Stimulated activated CD4-positive, alpha-beta T cell treated with anti-CD3 and anti-CD28 coated beads, Interleukin-2, amount 100 ng/mL, for 4 hours (primary cell): ENCODE data around the gene ZFP37.
A peak's percentile ranks its signal among the peaks of the same experiment; 100 is the strongest.
"Not testable (repeated sequence)": the region's sequence is repeated elsewhere in the genome, so short reads cannot be mapped to it uniquely, and the experiment has no call there.

Source experiments
- DNase-seq: peaks from one replicate; pipeline ENCODE4 v3.0.0-alpha.2; 2020; ENCODE audit warnings: low read depth

Gene ZFP37

DNA sequence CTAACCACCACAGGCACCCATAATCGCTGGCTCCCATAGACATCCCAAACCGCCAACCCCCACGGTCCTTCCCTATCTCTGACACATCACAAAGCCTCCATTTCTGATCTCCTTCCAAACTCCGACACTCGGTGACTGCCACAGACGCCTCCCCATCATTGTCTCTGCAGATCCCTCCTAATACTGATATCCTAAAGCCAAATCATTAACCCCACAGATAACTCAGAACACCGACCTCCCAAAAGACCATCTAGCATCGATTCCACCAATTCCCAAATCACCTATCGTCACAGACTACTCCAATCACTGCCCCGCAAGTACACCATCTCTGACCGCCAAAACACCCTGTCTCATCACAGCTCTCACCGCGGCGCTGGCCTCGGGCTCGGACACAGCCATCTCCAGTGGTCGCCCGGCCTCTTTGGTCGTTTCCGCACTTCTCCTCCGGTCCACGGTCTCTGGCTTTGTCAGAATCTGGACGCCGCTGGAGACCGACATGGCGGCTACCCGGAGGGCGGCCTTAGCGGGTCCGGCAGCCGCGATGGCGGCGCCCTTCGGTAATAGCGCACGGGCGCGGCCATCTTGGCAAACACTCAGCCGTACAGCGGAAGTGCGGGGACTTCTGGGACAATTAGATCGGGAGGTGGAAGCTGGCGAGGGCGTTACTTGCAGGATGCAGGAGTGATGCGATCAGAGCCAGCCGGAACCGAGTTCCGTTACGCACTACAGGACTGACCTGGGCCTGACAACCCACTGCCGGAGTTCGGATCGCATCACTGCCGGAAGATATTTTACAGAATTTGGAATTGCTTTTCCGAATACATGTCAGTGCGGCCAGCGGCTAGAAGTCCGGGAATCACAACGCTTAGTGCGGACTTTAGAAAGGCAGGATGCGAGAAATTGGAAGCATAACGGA, at the start of gene ZFP37:
TSS of gene ZFP37 (minus strand) at position 534 of the 916 bp plus-strand sequence. CDS start at position 498, 36 bp downstream.
- DNase-seq = peak; percentile 57

DNA sequence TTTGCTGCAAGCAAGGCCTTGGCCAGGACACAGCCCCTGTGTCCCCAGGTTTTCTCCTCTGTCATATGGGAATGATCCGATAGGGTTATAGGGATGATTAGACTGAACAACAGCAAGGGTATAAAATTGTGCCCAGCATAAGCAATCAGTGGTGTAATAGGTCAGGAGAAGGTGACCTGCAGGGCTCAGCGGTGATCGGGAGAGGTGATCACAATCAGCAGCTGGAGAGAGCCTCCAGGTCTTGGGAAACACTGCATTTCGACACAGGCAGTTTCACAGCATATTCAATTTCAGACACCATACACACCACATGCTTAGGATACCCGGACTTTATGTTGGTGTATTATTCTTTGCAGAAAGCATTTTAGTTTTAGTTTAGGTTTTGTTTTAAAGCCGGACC, 48.8 kb upstream of the ZFP37 start:
- not testable (repeated sequence) for DNase-seq

DNA sequence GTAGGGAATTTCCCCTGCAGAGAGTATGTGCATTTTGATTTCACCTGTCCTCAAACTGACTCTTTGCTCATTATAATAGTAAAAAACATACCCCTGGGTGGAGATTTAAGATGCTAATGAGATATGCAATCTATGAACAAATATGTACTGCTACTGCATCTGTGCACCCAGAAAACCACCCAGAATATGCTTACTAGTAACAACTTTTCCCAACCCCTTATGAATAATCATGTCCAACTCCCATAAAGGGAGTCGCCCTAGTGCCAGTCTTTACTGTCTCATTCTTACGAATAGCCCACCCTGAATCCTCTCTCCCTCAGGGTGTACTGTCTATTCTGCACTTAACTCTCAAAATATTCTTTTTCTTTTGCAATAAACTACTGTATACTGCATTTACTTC, 39.0 kb upstream of the ZFP37 start:
- no peak for DNase-seq

DNA sequence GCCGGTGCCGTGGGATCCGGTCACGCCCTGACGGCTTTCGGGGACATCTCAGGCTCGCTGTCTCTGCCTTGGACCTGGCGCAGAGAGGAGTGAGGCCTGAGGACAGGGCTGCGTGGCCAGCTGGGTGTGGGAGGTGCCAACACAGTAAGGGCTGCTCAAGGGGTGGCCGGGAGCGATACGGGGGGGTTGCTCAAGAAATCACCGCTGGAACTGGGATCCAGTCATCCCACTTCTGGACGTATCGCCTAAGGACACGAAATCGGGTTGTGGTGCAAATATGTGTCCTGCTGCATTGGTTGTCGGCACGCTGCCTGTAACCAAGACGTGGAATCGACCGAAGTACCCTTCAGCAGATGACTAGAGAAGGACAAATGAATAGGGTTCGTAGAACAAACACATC, 33.4 kb upstream of the ZFP37 start:
- DNase-seq = not testable (repeated sequence)

DNA sequence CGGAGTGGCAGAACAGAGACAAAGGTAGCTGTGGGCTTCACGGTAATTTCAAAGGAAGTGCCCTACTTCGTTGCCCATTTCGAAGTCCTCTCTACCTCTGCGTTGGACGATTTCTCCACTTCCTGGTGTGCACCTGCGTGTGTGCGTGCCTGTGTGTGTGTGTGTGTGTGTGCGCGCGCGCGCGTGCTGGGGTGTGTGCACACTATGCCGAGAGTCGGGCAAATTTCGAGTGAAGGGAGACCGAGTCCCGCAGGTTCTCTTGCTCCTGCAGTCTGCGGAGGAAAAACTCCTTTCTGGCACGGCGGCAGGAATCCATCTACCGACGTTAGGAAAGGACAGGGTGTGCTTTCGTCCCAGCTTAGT, 32.6 kb upstream of the ZFP37 start:
- not testable (repeated sequence) for DNase-seq

DNA sequence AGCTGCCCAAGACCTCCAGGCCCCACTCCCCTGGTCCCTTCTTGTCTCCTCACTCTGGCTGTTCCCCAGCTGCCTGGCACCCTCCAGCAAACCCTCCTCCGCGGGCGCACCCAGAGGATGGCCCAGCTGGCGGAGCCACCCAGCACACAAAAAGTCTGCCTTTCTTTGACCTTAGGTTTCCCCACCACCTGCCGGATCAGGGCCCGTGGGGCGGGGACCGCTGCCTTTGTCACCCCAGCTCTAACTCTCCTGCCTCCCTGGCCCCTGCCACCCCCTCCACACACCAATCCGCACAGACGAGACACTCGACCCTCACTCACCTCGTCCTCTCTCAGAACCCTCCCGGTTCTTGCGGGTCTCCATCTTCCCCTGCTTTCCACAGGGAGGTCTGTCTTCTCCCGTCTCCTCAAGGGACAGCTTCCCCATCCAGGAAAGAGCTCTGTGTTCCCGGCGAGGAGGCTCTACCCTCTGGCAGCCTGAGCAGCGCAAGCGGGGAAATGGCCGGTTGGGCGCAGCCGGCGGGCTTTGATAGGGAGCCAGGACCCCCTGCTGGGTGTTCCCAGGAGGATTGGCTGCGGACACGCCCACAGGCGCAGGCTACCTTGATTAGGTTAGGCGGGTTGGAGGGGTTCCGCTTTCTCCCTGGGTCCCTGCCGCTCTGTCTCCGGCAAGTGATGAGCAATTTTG, 32.1 kb upstream of the ZFP37 start:
- not testable (repeated sequence) for DNase-seq

DNA sequence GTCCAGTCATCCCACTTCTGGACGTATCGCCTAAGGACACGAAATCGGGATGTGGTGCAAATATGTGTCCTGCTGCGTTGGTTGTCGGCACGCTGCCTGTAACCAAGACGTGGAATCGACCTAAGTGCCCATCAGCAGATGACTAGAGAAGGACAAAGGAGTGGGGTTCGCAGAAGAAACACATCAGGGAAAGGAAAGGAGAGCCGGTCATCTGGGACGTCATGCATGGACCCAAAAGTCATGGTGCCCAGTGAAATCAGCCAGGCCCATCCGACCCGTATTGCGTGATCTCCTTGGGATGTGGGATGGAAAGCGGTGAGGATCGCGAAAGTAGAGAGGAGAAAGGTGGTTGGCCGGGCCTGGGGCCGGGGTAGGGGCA, 6.4 kb upstream of the ZFP37 start:
- DNase-seq = not testable (repeated sequence)

DNA sequence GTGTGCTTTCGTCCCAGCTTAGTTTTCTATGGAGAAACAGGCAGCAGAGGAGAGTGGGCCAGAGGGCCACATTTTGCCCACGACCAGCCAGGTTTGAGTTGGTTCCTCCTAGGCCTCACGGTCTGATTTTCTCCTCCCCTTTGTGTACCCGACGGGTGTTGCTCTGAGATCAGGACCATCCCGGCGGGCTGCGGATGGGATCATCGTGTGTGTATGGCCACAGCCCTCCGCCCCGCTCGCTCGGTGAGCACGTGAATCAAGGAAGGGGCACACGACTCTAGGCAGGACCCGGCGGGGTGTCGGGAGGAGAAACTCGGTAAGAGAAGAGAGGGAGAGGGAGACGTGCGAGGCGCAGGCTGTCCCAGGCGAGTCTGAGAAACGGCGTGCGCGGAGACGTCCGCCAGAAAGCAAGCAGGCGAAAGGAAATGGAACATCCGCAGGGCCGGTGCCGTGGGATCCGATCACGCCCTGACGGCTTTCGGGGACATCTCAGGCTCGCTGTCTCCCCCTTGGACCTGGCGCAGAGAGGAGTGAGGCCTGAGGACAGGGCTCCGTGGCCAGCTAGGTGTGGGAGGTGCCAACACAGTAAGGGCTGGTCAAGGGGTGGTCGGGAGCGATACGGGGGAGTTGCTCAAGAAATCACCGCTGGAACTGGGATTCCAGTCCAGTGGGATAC, 5.9 kb upstream of the ZFP37 start:
- DNase-seq = not testable (repeated sequence)

DNA sequence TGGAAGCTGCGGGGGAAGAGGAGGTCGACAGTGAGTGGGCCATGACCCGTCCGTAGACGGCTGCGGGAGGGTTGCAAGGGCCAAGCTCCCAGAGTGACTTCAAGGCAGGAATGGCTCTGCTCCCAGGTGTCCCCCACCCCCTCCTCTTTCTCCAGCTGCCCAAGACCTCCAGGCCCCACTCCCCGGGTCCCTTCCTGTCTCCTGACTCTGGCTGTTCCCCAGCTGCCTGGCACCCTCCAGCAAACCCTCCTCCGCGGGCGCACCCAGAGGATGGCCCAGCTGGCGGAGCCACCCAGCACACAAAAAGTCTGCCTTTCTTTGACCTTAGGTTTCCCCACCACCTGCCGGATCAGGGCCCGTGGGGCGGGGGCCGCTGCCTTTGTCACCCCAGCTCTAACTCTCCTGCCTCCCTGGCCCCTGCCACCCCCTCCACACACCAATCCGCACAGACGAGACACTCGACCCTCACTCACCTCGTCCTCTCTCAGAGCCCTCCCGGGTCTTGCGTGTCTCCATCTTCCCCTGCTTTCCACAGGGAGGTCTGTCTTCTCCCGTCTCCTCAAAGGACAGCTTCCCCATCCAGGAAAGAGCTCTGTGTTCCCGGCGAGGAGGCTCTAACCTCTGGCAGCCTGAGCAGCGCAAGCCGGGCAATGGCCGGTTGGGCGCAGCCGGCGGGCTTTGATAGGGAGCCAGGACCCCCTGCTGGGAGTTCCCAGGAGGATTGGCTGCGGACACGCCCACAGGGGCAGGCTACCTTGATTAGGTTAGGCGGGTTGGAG, 4.7 kb upstream of the ZFP37 start:
- not testable (repeated sequence) for DNase-seq

DNA sequence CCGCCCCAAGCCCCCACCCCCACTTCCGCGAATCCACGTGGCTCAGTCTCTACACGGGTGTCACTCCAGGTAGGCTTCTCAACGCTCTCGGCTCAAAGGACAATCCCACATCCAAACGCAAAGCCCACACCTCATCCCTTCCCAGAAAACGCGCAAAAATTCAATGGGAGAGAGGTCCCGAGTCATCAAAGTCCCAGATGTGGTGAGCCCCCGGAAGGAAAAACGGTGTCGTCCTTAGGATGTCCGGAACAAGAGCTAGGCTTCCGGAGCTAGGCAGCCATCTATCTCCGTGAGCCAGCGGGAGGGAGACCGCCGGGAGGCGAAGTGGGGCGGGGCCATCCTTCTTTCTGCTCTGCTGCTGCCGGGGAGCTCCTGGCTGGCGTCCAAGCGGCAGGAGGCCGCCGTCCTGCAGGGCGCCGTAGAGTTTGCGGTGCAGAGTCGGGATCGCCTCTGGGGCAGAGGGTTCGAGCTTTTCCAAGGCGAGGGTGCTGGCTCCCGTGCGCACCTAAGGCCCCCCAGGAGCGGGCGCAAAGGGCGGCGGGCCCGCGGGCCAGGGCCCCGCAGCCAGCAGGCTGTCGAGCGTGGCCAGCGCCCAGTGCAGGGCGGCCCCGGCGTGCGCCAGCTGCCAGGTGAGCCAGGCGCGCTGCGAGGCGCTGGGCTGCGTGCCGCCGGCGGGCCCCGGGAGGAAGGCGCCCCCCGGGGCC, 3.2 kb upstream of the ZFP37 start:
- peak; percentile 21 for DNase-seq

DNA sequence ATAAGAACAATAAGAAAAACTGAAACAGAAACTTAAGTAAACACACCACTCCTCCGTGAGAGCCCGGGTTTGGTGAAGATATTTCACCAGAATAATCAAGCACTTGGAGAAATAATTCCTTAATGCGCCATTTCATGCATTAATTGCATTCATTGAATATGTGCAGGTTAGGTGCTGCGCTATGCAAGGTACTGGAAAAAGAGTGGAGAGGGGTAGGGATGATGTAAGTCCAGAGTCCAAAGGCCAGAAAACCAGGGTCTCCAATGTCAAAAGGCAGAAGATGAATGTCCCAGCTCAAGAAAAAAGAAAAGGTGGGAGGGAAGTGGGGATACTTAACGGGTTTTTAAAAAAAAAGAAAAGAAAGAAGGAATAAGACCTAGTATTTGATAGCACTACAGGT, 669 bp upstream of the ZFP37 start:
- no peak for DNase-seq

DNA sequence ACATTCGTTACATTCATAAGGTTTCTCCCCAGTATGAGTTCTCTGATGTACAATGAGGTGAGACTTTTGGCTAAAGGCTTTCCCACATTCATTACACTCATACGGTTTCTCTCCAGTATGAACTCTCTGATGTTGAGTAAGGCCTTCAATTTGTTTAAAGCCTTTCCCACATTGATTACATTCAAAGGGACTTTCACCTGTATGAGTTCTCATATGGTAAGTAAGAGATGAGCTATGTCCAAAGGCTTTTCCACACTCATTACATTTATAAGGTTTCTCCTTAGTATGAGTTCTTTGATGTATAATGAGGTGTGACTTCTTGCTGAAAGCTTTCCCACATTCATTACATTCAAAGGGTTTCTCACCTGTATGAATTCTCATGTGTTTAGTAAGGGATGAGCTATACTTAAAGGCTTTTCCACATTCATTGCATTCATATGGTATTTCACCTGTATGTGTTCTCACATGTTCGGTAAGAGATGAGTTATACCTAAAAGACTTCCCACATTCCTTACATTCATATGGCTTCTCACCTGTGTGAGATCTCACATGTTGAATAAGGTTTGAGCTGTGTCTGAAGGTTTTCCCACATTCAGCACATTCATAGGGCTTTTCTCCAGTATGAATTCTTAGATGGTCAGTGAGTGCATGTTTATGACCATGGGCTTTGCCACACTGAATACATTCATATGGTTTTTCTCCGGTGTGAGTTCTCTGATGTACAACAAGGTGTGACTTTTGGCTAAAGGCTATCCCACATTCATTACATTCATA, 13.5 kb downstream of the ZFP37 start:
- no peak for DNase-seq

DNA sequence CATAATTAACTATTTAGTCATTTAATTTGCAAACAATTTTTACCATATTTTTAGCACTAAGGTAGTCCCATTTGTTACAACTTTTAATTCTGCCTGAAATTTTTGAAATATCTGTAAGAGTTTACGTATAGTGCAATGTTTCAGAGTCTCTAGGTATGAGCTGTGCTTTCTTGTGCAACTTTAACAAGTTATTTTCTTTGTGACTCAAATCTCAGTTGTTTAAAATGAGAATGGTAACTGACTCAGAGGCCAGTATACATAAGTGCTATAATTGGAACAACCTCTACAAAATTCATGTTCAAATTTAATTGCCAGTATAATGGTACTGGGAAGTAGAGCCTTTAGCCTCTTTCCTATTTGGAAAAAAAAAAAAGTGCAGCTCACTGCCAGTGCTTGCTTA, 30.3 kb downstream of the ZFP37 start:
- no peak for DNase-seq

DNA sequence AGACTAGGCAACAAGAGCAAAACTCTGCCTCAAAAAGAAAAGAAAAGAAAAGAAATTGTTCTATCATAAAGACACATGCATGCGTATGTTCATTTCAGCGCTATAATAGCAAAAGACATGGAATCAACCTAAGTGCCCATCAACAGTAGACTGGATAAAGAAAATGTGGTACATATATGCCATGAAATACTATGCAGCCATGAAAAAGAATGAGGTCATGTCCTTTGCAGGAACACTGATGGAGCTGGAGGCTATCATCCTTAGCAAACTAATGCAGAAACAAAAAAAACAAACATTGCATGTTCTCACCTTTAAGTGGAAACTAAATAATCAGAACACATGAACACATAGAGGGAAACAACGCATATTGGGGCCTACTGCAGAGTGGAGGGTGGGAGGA, 38.3 kb downstream of the ZFP37 start:
- DNase-seq = no peak

DNA sequence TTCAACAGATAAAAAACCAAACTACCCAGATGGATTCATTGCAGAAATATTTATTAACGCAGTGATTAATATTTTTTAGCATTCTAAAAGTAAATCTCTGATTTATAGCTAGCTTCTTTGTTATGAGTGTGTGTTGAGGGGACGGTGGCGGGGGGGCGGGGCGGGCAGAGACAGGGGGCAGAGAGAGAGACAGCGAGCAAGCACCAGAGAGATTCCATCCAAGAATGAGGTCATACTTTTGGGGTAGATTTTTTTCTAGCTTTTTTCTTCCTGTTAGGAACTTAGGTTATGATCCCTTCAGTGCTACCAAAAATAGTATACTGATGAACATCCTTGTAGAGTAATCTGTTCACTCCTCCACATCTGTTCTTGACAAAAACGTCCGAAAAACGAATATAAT, 44.0 kb downstream of the ZFP37 start:
- no peak for DNase-seq

DNA sequence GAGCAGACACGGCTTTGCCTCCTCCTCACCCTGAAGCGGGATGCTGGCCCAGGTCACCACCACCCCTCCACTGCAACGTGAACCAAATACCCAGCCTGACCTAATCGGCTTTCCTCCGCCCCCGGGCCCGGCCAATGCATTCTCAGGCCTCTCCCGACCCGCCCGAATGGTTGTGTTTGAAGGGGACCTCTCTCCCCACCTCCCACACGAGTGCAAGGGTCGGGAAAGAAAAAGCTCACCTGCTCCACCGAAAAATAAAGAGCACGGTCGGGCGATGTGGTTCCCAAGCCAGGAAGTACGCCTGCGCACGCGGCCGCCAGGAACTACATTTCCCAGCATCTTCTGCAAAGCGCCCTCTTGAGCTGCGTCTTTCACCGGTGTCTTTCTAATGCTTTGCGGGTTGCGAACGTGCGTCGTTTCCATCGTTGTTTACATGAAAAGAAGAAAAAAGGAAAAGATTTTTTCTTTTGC, 44.6 kb downstream of the ZFP37 start, which contains the start of gene ZNF883:
TSS of gene ZNF883 (minus strand) at position 282 of the 471 bp plus-strand sequence.
- no peak for DNase-seq

DNA sequence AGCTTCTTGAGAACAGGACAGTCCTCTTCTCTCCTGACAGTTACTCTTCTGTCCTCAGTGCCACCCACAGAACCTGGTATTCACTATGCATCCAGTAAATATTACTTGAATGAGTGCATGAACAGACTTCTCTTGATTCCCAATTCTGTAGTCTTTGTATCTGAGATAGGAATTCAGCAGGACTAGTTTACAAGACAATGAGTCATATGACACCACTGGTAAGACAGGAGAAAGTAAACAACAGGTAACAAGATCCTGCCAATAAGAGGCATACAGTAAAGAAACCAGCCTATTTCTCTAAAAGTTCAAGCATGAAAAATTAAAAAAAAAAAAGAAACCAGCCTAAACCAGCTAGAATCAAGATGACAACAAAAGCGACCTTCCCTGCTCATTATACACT, 50.7 kb downstream of the ZFP37 start:
- no peak for DNase-seq

DNA sequence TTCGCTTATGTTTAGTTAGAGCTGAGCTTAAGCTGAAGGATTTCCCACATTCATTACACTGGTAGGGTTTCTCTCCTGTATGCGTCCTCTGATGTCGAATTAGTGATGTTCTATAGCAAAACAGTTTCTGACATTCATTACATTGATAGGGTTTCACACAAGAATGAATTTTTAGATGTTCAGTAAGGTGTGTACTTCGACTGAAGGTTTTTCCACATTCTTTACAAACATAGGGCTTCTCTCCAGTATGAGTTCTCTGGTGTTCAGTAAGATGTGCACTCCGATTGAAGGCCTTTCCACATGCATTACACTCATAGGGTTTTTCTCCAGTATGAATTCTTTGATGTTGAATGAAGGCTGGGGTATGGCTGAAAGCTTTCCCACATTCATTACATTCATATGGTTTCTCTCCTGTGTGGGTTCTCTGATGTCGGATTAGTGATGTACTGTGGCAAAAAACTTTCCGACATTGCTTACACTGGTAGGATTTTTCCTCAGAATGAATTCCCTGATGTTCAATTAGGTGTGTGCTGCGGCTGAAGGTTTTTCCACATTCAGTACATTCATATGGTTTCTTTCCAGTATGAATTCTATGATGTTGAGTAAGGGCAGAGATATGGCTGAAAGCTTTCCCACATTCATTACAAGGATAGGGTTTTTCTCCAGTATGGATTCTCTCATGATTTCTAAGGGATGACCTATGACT, 59.1 kb downstream of the ZFP37 start:
- no peak for DNase-seq
